IPS-18c (cell line): ENCODE measurements around the gene HPSE2.

Experiments used
- H3K4me3 ChIP-seq: 2 replicates; pipeline ENCODE4 v1.7.0; 2013; ENCODE audit warnings: low read depth, mild to moderate bottlenecking, low read length, moderate library complexity; ENCODE audit not compliant: insufficient read depth
- H3K9me3 ChIP-seq: one replicate; pipeline ENCODE4 v1.6.1; 2013; ENCODE audit warnings: mild to moderate bottlenecking, low read length, moderate library complexity; ENCODE audit not compliant: control insufficient read depth, insufficient read depth

HPSE2 gene

GRCh38 chr10:98638920-98639319 is 596.7 kb downstream of the HPSE2 start:
- Histone ChIP-seq H3K9me3 (no peaks in the 10 kb centered on the region), H3K4me3 (no peak overlapping the region)

GRCh38 chr10:98636921-98637329 is 598.7 kb downstream of the HPSE2 start:
- H3K9me3 ChIP-seq, result no peaks in the 10 kb centered on the region
- H3K4me3 ChIP-seq, result no peak overlapping the region

DNA sequence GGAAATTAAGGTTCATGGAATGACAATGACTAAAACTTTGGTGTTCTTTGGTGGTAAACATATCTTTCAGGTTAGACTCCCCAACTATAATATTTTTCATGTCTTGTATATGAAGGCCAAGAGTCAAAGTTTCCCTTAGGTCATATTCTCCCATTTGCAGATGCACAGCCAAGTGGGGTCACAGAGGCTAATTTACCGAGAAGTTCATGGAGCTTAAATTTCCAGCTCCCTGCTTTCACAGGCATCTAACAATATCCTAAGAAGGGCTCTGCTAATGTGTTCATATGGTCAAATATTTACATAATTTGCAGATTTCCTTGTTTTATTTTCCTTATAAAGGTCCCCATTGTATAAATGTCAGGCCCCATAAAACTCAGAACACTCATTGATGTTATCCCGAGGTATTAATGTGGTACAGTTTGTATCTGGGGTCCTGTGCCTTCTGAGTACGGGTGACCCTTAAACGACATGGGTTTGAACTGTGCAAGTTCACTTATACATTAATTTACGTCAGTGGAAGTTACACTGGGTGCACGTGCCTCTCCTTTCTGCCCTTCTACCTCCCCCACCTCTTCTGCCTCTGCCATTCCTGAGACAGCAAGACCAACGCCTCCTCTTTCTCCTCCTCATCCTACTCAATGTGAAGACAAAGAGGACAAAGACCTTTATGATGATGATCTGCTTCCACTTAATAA is 603.0 kb downstream of the HPSE2 start:
- no peaks in the 10 kb centered on the region for H3K9me3 ChIP-seq
- H3K4me3 ChIP-seq, result no peak overlapping the region

- Histone ChIP-seq H3K9me3 (no peaks in the 10 kb centered on the region), H3K4me3 (no peak overlapping the region)
These were observed 607.4 kb downstream of the HPSE2 start for GRCh38 chr10:98628206-98628605.

GRCh38 chr10:98627711-98628110 is 607.9 kb downstream of the HPSE2 start:
- Histone ChIP-seq H3K9me3 (no peaks in the 10 kb centered on the region), H3K4me3 (no peak overlapping the region)

GRCh38 chr10:98624963-98625362 is 610.7 kb downstream of the HPSE2 start:
- Histone ChIP-seq H3K4me3 (no peak overlapping the region), H3K9me3 (no peaks in the 10 kb centered on the region)

DNA sequence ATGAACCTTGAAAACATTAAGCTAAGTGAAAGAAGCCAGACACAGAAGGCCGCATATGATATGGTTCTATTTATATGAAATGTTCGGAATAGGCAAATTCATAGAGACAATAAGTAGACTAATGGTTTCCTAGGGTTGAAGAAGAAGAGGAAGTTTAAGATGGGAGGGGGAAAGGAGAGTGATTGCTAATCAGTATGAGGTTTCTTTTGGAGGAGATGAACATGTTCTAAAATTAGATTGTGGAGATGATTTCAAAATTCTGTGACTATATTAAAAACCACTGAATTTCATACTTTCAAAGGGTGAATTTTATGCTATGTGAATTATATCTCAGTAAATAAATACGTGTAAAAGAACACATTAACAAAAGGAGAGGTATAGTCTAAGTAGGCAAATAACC is 612.5 kb downstream of the HPSE2 start:
- Histone ChIP-seq H3K9me3 (no peaks in the 10 kb centered on the region), H3K4me3 (no peak overlapping the region)

DNA sequence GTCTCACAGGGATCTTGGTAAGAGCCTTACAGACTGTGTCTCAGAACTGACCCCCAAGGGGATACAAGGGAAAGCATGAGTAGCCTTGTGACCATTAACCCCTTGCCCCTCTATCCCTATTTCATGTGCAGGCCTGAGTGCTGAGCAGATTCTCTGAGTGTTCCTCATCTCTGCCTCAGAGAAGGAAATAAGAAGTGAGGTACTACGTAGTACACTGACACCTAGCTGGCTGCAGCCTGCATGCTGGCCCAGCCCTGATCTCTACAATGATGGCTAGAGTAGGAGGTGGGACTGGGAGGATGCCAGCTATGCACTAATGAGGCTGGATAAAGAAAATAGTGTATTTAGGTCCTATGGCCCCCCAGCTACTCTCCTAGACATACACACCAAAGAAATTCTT is 614.0 kb downstream of the HPSE2 start:
- H3K4me3 ChIP-seq, result no peak overlapping the region
- no peaks in the 10 kb centered on the region for H3K9me3 ChIP-seq

DNA sequence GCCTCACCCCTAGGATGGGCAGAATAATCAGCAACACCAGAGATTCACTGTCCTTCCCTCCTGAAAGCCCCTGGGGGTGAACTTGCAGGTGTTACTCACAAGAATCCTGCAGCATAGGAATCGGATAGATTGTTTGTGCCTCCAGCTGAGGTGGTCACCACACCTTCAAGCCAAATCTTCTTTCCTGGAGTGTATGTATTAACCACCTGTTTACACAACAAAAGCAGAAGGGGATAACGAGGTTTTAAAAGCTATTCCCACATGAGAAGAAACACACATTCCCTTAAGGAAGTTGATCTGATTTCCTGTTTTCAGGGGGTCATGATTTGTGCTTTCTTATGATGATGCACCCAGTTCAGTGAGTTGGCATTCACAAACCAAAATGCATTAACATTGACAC is 615.1 kb downstream of the HPSE2 start:
- H3K4me3 ChIP-seq, result no peak overlapping the region

DNA sequence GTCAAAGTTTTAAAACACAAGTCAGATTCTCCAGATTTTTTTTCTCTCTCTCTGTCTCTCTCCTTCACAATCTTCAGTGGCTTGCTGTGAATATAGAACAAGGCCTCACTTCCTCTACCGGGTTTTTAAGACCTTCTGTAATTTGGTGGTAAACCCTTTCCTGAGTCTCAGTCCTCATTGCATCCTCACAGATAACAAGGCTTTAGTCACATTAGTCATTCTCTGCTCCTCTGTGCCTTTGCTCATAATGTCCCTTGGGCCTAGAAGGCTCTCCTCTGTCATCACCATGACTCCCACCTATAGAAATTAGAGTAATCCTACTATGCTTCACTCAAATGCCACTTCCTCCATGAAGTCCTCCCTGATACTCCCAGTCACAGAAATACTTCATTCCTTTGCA is 616.2 kb downstream of the HPSE2 start:
- H3K9me3 ChIP-seq, result no peaks in the 10 kb centered on the region
- H3K4me3 ChIP-seq, result no peak overlapping the region

More for the DNA sequence above, 615.1 kb downstream of the HPSE2 start:
- H3K9me3 ChIP-seq, result no peaks in the 10 kb centered on the region

- no peaks in the 10 kb centered on the region for H3K9me3 ChIP-seq
- no peak overlapping the region for H3K4me3 ChIP-seq
These were observed 617.6 kb downstream of the HPSE2 start for GRCh38 chr10:98617906-98618520.

DNA sequence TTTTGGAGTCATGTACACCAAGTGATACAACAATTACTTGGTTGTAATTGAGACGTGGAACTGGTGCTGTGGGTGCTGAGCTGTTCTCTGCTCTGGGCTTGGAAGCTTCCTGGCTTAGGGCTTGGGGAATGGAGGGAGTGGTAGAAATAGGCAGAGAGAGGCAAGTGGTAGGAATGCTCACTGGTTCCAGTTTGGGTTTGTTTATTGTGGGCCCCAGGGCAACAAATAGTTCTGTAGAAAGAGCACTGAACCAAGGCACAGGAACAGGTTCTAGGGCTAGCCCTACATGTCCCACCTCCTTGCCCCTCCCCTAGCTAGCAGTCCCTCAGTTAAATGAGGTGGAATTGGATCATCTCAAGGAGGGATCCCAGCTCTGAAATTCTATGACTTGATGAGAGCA is 622.2 kb downstream of the HPSE2 start:
- H3K4me3 ChIP-seq, result no peak overlapping the region
- H3K9me3 ChIP-seq, result no peaks in the 10 kb centered on the region

- H3K4me3 ChIP-seq, result no peak overlapping the region
These were observed 624.2 kb downstream of the HPSE2 start for GRCh38 chr10:98611436-98611835.

DNA sequence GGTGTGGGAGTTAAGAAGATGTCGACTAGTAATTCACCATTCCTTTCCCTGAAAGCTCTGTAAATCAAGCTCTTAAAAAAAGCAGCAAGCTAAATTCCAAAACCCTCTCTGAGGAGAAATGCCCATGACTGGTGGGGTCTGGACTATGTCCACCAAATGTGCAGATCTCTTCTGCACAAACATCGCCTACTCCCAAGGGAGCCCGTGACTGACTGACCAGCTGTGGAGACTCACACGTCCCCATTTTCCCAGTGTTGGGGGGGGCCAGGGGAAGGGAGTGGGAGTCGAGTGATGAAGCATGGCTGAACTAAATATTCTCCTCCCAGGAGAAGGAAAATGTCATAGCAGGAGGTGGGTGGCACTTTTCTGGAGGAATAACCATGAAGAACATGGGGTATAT is 624.8 kb downstream of the HPSE2 start:
- no peak overlapping the region for H3K4me3 ChIP-seq
- no peaks in the 10 kb centered on the region for H3K9me3 ChIP-seq

More at GRCh38 chr10:98611436-98611835, 624.2 kb downstream of the HPSE2 start:
- no peaks in the 10 kb centered on the region for H3K9me3 ChIP-seq

DNA sequence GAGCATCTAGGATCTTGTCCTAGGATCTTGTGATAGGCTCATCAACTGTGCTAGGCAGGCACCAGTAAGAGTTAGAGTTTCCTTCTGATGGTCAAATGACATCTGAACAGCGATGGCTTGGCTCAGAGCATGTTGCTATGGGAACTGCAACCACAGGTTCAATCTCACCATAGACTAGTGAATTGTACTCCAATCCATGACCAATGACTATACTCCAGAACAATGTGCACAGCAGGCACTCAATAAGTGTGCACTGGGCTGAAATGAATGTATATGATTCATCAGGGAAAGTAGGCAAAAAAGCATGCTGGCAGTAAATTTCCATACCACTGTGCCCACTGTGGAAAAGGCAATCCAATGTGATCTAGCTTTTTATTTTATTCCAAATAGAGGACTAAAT is 625.4 kb downstream of the HPSE2 start:
- Histone ChIP-seq H3K9me3 (no peaks in the 10 kb centered on the region), H3K4me3 (no peak overlapping the region)

DNA sequence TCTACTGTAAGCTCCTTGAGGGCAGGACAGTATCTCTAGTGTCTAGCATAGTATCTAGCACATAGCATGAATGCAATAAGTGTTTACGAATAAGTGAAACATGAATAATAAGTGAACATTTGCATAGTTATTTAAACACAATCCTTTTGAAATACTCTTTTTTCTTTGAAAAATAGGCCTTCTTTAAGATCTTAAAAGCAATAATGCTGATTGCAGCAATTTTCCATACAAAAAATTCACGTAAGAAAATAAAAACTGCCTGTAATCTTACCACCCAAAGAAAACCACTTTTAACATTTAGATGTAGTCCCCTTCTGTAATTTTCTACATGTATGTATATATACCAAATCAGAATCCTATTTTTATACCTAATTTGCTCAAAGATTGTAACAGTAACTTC is 626.4 kb downstream of the HPSE2 start:
- Histone ChIP-seq H3K4me3 (no peak overlapping the region), H3K9me3 (no peaks in the 10 kb centered on the region)

DNA sequence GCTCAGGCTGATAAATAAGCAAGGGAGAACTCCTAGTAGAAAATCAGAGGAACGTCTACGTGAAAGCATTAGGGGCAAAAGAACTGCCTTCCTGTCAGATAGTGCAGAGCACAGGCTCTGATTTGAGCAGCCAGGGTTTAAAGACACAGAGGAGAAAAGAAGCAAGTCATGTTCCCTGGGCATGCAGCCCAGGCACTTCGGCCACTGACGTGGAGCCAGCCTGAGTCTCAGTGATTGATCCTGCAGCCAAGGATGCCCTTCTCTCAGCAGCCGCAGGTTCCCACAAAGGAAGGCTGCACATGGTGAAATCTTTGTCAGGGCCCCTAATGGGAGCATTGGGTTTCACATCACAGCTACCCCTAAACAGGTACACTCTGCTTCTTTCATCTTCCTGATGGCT is 627.2 kb downstream of the HPSE2 start:
- no peaks in the 10 kb centered on the region for H3K9me3 ChIP-seq

GRCh38 chr10:98602224-98602623 is 633.4 kb downstream of the HPSE2 start:
- Histone ChIP-seq H3K4me3 (no peak overlapping the region), H3K9me3 (no peaks in the 10 kb centered on the region)

More for the DNA sequence above, 627.2 kb downstream of the HPSE2 start:
- H3K4me3 ChIP-seq, result no peak overlapping the region
